ENCODE data around the gene ISCU.

Gene ISCU

GRCh38 chr12:108519558-108519957 is 42.8 kb upstream of the ISCU start:
- 0 out of 2 replicates have a peak, but pooled peaks have one; percentile 24 for TF ChIP-seq USF1 (IDR thresholded peaks at IDR 0.05)
- TF ChIP-seq, protein P1, sequence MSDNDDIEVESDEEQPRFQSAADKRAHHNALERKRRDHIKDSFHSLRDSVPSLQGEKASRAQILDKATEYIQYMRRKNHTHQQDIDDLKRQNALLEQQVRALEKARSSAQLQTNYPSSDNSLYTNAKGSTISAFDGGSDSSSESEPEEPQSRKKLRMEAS (IDR thresholded peaks at IDR 0.05), result no peak

DNA sequence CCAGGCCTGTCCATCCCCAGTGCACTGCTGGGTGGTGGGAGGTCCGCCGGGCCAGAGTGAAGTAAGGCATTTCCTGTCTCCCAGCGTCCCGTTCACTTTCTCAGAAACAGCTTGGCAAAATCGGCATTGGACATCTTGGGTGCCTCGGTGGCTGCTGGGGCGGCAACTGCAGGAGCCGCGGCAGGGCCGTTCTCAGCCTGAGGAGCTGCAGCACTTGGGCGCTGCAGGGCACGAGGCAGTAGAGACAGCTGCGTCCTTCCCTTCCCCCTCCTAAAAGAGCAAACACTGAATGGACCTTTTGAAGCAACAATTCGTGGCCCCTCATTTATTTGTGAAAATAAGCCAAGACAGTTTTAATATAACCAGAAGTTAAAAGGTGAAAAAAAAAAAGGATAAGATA is 39.0 kb upstream of the ISCU start:
- TF ChIP-seq TEAD4 (IDR thresholded peaks at IDR 0.05) (no peak), RAD21 (IDR thresholded peaks at IDR 0.05; ENCODE audit: low read depth) (no peak), TAF1 (IDR thresholded peaks at IDR 0.05; ENCODE audit: low read depth) (no peak), USF1 (IDR thresholded peaks at IDR 0.05) (no peak), ZBTB7A (IDR thresholded peaks at IDR 0.05; ENCODE audit: low read depth) (no peak), TCF12 (IDR thresholded peaks at IDR 0.05; ENCODE audit: low read depth) (no peak), CEBPB (IDR thresholded peaks at IDR 0.05) (no peak), FOXM1 (IDR thresholded peaks at IDR 0.05; ENCODE audit: borderline replicate concordance, low read depth) (no peak)
- TF ChIP-seq, protein P1 (IDR thresholded peaks at IDR 0.05), result no peak

GRCh38 chr12:108525681-108526080 is 36.7 kb upstream of the ISCU start:
- TF ChIP-seq ZBTB7A (IDR thresholded peaks at IDR 0.05; ENCODE audit: low read depth) (no peak), EGR1 (IDR thresholded peaks at IDR 0.05) (no peak), CEBPB (IDR thresholded peaks at IDR 0.05) (no peak), TEAD4 (IDR thresholded peaks at IDR 0.05) (no peak), FOXM1 (IDR thresholded peaks at IDR 0.05; ENCODE audit: borderline replicate concordance, low read depth) (no peak), TCF12 (IDR thresholded peaks at IDR 0.05; ENCODE audit: low read depth) (no peak), TAF1 (IDR thresholded peaks at IDR 0.05; ENCODE audit: low read depth) (no peak), RAD21 (IDR thresholded peaks at IDR 0.05; ENCODE audit: low read depth) (no peak), REST (IDR thresholded peaks at IDR 0.05; ENCODE audit: low read depth) (no peak), USF1 (IDR thresholded peaks at IDR 0.05) (no peak), CREB1 (IDR thresholded peaks at IDR 0.05; ENCODE audit: low read depth) (no peak), EP300 (IDR thresholded peaks at IDR 0.05; ENCODE audit: borderline replicate concordance) (no peak), YY1 (IDR thresholded peaks at IDR 0.05; ENCODE audit: low read depth) (no peak), NFIC (IDR thresholded peaks at IDR 0.05) (no peak)
- TF ChIP-seq, protein P1 (IDR thresholded peaks at IDR 0.05), result no peak

DNA sequence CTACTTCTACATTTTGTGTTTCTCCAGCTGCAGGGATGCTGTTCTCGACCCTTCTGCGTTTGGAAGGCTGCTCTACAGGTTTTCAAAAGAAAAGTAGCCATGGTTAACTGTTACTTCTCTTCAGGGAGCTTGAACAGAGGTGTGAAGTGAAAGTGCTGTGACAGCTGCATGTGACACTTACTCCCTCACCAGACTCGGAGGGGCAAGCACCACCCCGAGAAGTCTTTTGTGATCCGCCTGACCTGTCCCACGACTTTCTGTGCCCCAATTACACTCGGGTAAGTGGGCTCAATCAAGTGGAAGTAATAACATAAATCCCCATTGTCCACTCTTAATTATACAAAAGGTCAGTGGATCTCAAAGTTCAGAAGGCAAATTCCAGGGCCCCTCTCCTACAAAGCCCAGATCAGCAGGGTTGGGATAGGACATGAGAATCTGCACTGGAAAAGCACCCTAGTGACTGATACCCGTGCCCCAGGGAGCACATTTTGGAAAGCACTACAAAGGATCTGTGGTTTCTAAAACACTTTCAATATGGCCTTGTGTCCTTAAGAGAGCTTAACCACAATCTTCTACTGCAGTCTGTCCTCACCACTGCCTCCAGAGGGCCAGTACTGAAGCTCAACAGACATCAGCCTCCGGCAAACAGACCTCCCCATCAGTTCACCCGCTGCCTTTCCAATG is 35.8 kb upstream of the ISCU start:
- TF ChIP-seq TCF12 (IDR thresholded peaks at IDR 0.05; ENCODE audit: low read depth) (no peak), EGR1 (IDR thresholded peaks at IDR 0.05) (no peak), EP300 (IDR thresholded peaks at IDR 0.05; ENCODE audit: borderline replicate concordance) (no peak), CEBPB (IDR thresholded peaks at IDR 0.05) (no peak), YY1 (IDR thresholded peaks at IDR 0.05; ENCODE audit: low read depth) (no peak), TAF1 (IDR thresholded peaks at IDR 0.05; ENCODE audit: low read depth) (no peak)

DNA sequence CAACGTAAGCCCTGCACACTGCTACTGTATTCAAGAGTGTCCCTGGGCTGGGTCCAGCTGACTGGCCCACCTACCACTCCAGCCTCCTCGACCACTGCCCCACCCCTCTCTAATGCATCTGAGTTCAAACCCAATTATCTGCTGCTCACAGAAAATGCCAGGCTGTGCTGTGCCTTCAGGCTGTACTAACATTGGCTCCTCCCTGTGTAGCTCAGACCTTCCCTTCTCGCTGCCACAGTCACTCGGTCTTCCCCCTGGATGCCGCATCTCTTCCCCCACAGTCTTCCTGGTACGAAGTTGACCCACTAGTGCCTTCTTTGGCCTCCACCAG is 35.3 kb upstream of the ISCU start:
- TF ChIP-seq YY1 (IDR thresholded peaks at IDR 0.05; ENCODE audit: low read depth) (no peak), FOXM1 (IDR thresholded peaks at IDR 0.05; ENCODE audit: borderline replicate concordance, low read depth) (no peak), REST (IDR thresholded peaks at IDR 0.05; ENCODE audit: low read depth) (no peak), EGR1 (IDR thresholded peaks at IDR 0.05) (no peak), TCF12 (IDR thresholded peaks at IDR 0.05; ENCODE audit: low read depth) (no peak), ZBTB7A (IDR thresholded peaks at IDR 0.05; ENCODE audit: low read depth) (no peak), USF1 (IDR thresholded peaks at IDR 0.05) (no peak), RAD21 (IDR thresholded peaks at IDR 0.05; ENCODE audit: low read depth) (no peak)
- TF ChIP-seq, protein P1 (IDR thresholded peaks at IDR 0.05), result no peak

Data from Ishikawa (cell line).